DOHH2 (cell line): ENCODE data around the gene HMX1.

ENCODE experiments used
- H3F3A ChIP-seq: fragments of 200-600 bp; sonication (generic), shearing (Covaris generic); 2 replicates; pipeline ENCODE4 v1.6.0; 2016; ENCODE audit warnings: antibody characterized with exemption, mild to moderate bottlenecking; ENCODE audit not compliant: control insufficient read depth, insufficient read depth
- H3K27ac ChIP-seq: fragments of 200-600 bp; sonication (generic); 2 replicates; pipeline ENCODE4 v1.5.1; 2014; ENCODE audit warnings: low read depth, mild to moderate bottlenecking, low read length, moderate library complexity
- H3K27me3 ChIP-seq: fragments of 200-600 bp; sonication (generic); 2 replicates; pipeline ENCODE4 v1.6.1; 2014; ENCODE audit warnings: mild to moderate bottlenecking, low read length, mixed read lengths; ENCODE audit not compliant: control insufficient read depth
- H3K36me3 ChIP-seq: fragments of 200-600 bp; sonication (generic); 2 replicates; pipeline ENCODE4 v1.6.1; 2014; ENCODE audit warnings: mild to moderate bottlenecking, low read length, moderate library complexity, mixed read lengths; ENCODE audit not compliant: control insufficient read depth
- H3K4me1 ChIP-seq: fragments of 200-600 bp; sonication (generic); 2 replicates; pipeline ENCODE4 v1.6.1; 2014; ENCODE audit warnings: mild to moderate bottlenecking, low read length, mixed read lengths; ENCODE audit not compliant: control insufficient read depth
- H3K4me2 ChIP-seq: fragments of 200-600 bp; sonication (generic); 2 replicates; pipeline ENCODE4 v1.6.0; 2014; ENCODE audit warnings: mild to moderate bottlenecking, low read length, moderate library complexity
- H3K4me3 ChIP-seq: fragments of 200-600 bp; sonication (generic); 2 replicates; pipeline ENCODE4 v1.5.1; 2014; ENCODE audit warnings: mild to moderate bottlenecking, low read length, mixed read lengths
- H3K79me2 ChIP-seq: fragments of 200-600 bp; sonication (generic); 2 replicates; pipeline ENCODE4 v1.6.1; 2014; ENCODE audit warnings: mild to moderate bottlenecking, low read length, mixed read lengths; ENCODE audit not compliant: control insufficient read depth
- H3K9me2 ChIP-seq: fragments of 200-600 bp; sonication (generic); replicated peaks from 2 replicates; pipeline ENCODE4 v1.6.1; 2014; ENCODE audit warnings: mild to moderate bottlenecking, low read length, mixed read lengths; ENCODE audit not compliant: control insufficient read depth
- H3K9me3 ChIP-seq: fragments of 200-600 bp; sonication (generic); 2 replicates; pipeline ENCODE4 v1.6.1; 2014; ENCODE audit warnings: antibody characterized with exemption, low read length, mixed read lengths; ENCODE audit not compliant: control insufficient read depth, insufficient read depth
- H4K20me1 ChIP-seq: fragments of 200-600 bp; sonication (generic); 2 replicates; pipeline ENCODE4 v1.6.0; 2014; ENCODE audit warnings: low read depth, mild to moderate bottlenecking, antibody characterized with exemption, low read length, moderate library complexity; ENCODE audit not compliant: control insufficient read depth, insufficient read depth
- EZH2phosphoT487 ChIP-seq: fragments of 200-600 bp; sonication (generic); IDR thresholded peaks from 2 replicates; pipeline ENCODE4 v1.6.1; 2017; ENCODE audit warnings: borderline replicate concordance, mild to moderate bottlenecking, antibody characterized with exemption, low read length, moderate library complexity, mixed read lengths
- TF ChIP-seq, protein P1 (sequence below): fragments of 200-600 bp; sonication (generic); IDR thresholded peaks from one replicate; pipeline ENCODE4 v1.5.1; 2014; ENCODE audit warnings: antibody characterized with exemption, mild to moderate bottlenecking, low read depth, low read length; ENCODE audit not compliant: poor library complexity, severe bottlenecking

HMX1 gene

DNA sequence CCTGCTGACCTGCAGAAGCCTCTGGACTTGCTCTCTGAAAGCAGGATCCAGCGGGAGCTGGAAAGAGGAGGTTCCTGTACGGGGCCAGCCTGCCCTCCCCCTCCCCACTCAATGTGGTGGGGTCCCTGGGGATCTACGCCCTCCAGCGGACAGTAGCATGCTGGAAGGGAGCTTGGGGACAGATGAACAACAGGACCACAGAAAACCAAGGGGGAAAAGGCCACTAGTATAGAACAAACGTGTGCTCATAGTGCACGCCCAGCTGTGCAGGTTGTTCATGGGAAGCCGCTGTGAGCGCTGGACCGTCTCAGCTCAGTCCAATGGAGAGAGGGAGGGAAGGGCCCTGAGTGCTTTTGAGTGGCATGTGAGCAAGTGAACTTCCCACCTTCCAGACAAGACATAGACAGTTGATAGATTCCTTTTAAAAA lies 15.8 kb downstream of the HMX1 start:
- Histone ChIP-seq H3K4me3 (no peak overlapping the region), H3K27me3 (peaks cover 14% of the 10 kb centered on the region), H3K4me1 (no peaks in the 10 kb centered on the region), H3K36me3 (no peaks in the 10 kb centered on the region), H3K4me2 (no peak overlapping the region), H4K20me1 (no peaks in the 10 kb centered on the region), H3K27ac (no peak overlapping the region), H3K79me2 (no peaks in the 10 kb centered on the region), H3K9me3 (peaks cover 10% of the 10 kb centered on the region; the same call in 1 of the 2 replicates), H3K9me2 (no peaks in the 10 kb centered on the region), H3F3A (no peaks in the 10 kb centered on the region)
- no peak for TF ChIP-seq EZH2phosphoT487
- TF ChIP-seq, protein P1, sequence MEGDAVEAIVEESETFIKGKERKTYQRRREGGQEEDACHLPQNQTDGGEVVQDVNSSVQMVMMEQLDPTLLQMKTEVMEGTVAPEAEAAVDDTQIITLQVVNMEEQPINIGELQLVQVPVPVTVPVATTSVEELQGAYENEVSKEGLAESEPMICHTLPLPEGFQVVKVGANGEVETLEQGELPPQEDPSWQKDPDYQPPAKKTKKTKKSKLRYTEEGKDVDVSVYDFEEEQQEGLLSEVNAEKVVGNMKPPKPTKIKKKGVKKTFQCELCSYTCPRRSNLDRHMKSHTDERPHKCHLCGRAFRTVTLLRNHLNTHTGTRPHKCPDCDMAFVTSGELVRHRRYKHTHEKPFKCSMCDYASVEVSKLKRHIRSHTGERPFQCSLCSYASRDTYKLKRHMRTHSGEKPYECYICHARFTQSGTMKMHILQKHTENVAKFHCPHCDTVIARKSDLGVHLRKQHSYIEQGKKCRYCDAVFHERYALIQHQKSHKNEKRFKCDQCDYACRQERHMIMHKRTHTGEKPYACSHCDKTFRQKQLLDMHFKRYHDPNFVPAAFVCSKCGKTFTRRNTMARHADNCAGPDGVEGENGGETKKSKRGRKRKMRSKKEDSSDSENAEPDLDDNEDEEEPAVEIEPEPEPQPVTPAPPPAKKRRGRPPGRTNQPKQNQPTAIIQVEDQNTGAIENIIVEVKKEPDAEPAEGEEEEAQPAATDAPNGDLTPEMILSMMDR: no peak

DNA sequence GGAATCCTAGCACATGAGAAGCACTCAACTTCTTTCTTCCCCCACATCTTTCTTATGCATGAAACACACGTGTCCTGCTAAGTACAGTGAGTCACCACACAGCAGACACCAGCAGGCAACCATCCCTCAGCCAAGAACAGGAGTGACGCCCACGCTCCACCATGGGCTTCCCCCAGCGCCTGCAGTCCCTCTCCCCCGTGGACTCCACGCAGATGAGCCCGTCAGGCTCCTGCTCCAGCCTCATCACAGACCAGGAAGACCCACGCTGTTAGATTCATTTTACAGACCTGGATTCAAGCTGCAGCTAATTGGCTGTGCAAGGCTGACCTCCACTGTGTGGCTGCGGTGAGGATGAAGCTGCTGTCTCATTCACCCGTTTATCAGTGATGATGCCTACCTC lies 16.7 kb downstream of the HMX1 start:
- peaks cover 14% of the 10 kb centered on the region for H3K27me3 ChIP-seq
- H3K36me3 ChIP-seq: no peaks in the 10 kb centered on the region
- H3K27ac ChIP-seq: no peak overlapping the region
- TF ChIP-seq, protein P1: no peak
- no peak for TF ChIP-seq EZH2phosphoT487
- no peak overlapping the region for H3K4me2 ChIP-seq
- H3K9me2 ChIP-seq: no peaks in the 10 kb centered on the region
- H3K4me3 ChIP-seq: no peak overlapping the region
- no peaks in the 10 kb centered on the region for H3K79me2 ChIP-seq
- H3K9me3 ChIP-seq: peaks cover 7% of the 10 kb centered on the region; the same call in 1 of the 2 replicates
- no peaks in the 10 kb centered on the region for H4K20me1 ChIP-seq
- H3F3A ChIP-seq: no peaks in the 10 kb centered on the region
- H3K4me1 ChIP-seq: no peaks in the 10 kb centered on the region

DNA sequence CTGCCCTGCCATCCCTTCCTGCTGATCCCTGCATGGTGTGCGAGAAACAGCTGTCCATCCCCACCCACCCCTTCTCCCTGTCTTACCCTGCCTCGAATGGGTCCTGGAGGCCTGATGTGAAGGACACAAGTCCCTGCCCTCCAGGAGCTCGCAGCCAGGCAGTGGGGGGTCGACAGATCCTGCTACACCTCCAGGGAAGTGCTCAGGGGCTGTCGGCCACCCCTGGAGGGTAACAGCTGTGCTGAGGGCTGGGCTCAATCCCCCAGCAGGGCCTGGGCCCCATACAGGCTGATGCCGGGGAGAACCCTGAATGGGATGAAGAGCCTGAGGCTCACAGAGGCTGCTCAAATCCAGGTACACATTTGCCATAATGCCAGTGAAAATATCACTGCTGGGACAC lies 17.6 kb downstream of the HMX1 start:
- Histone ChIP-seq H3K9me2 (no peaks in the 10 kb centered on the region), H3K79me2 (no peaks in the 10 kb centered on the region), H3K4me1 (no peaks in the 10 kb centered on the region), H3K27ac (no peak overlapping the region), H3K9me3 (peaks cover 6% of the 10 kb centered on the region; the same call in 1 of the 2 replicates), H3K4me2 (no peak overlapping the region), H3K36me3 (no peaks in the 10 kb centered on the region), H3F3A (no peaks in the 10 kb centered on the region), H3K27me3 (peaks cover 14% of the 10 kb centered on the region), H3K4me3 (no peak overlapping the region), H4K20me1 (no peaks in the 10 kb centered on the region)
- TF ChIP-seq, protein P1: no peak
- no peak for TF ChIP-seq EZH2phosphoT487
